Measurements from ENCODE around the gene IFT20.

The IFT20 gene

GRCh38 chr17:28334666-28335200 lies 539 bp downstream of the IFT20 start:
- TF ChIP-seq POLR2AphosphoS5 (IDR thresholded peaks at IDR 0.05; ENCODE audit: low read depth, low read length) (no peak), REST (IDR thresholded peaks at IDR 0.05; ENCODE audit: insufficient read depth in 1 of 2, low read depth in 2 of 2, low read length in 2 of 2) (no peak), TAF1 (IDR thresholded peaks at IDR 0.05; ENCODE audit: borderline replicate concordance, insufficient read depth, low read length) (no peak), FOXP2 (optimal IDR thresholded peaks at IDR 0.05; ENCODE audit: borderline replicate concordance, extremely low read depth, extremely low read length, insufficient read depth) (no peak), SIN3A (IDR thresholded peaks at IDR 0.05; ENCODE audit: borderline replicate concordance, insufficient read depth, low read length) (no peak)

- TF ChIP-seq FOXP2 (optimal IDR thresholded peaks at IDR 0.05; ENCODE audit: borderline replicate concordance, extremely low read depth, extremely low read length, insufficient read depth) = no peak
- no peak for TF ChIP-seq SIN3A (IDR thresholded peaks at IDR 0.05; ENCODE audit: borderline replicate concordance, insufficient read depth, low read length)
- no peak for TF ChIP-seq TAF1 (IDR thresholded peaks at IDR 0.05; ENCODE audit: borderline replicate concordance, insufficient read depth, low read length)
- no peak for TF ChIP-seq REST (IDR thresholded peaks at IDR 0.05; ENCODE audit: insufficient read depth in 1 of 2, low read depth in 2 of 2, low read length in 2 of 2)
- TF ChIP-seq POLR2AphosphoS5 (IDR thresholded peaks at IDR 0.05; ENCODE audit: low read depth, low read length) = no peak
These were observed 1.1 kb downstream of the IFT20 start for GRCh38 chr17:28334171-28334570.

GRCh38 chr17:28333083-28333746 lies 2.1 kb downstream of the IFT20 start:
- no peak for TF ChIP-seq FOXP2 (optimal IDR thresholded peaks at IDR 0.05; ENCODE audit: borderline replicate concordance, extremely low read depth, extremely low read length, insufficient read depth)
- TF ChIP-seq TAF1 (IDR thresholded peaks at IDR 0.05; ENCODE audit: borderline replicate concordance, insufficient read depth, low read length) = no peak
- TF ChIP-seq REST (IDR thresholded peaks at IDR 0.05; ENCODE audit: insufficient read depth in 1 of 2, low read depth in 2 of 2, low read length in 2 of 2) = no peak
- TF ChIP-seq SIN3A (IDR thresholded peaks at IDR 0.05; ENCODE audit: borderline replicate concordance, insufficient read depth, low read length) = no peak
- no peak for TF ChIP-seq POLR2AphosphoS5 (IDR thresholded peaks at IDR 0.05; ENCODE audit: low read depth, low read length)

- no peak for TF ChIP-seq REST (IDR thresholded peaks at IDR 0.05; ENCODE audit: insufficient read depth in 1 of 2, low read depth in 2 of 2, low read length in 2 of 2)
- no peak for TF ChIP-seq POLR2AphosphoS5 (IDR thresholded peaks at IDR 0.05; ENCODE audit: low read depth, low read length)
These were observed 3.3 kb downstream of the IFT20 start for GRCh38 chr17:28331891-28332420.
